SH-SY5Y (cell line): ENCODE measurements around the gene EVA1C.

Experiments used
- GATA2 ChIP-seq: IDR thresholded peaks from 2 replicates; pipeline ENCODE4 v1.6.1; 2011; ENCODE audit warnings: mild to moderate bottlenecking, low read depth, low read length
- GATA3 ChIP-seq: IDR thresholded peaks from 2 replicates; pipeline ENCODE4 v1.6.1; 2011; ENCODE audit warnings: low read depth, mild to moderate bottlenecking, low read length, moderate library complexity

GRCh38 chr21:32414579-32415358 is 2.3 kb downstream of the EVA1C start:
- TF ChIP-seq GATA2, result peak; percentile 86
- TF ChIP-seq GATA3, result no peak; the same call in 1 of the 2 replicates
